Activated CD4-positive, alpha-beta T cell treated with anti-CD3 and anti-CD28 coated beads, Interleukin-2, amount 50 U/mL, for 48 hours (primary cell): ENCODE results near the gene SLC2A4RG.
"Not testable (repeated sequence)": the region's sequence is repeated elsewhere in the genome, so short reads cannot be mapped to it uniquely, and the experiment has no call there.

ENCODE experiments used
- DNase-seq, 2 experiments: peaks; one replicate each; pipeline ENCODE4 v3.0.0-alpha.2; 2020

Gene SLC2A4RG

DNA sequence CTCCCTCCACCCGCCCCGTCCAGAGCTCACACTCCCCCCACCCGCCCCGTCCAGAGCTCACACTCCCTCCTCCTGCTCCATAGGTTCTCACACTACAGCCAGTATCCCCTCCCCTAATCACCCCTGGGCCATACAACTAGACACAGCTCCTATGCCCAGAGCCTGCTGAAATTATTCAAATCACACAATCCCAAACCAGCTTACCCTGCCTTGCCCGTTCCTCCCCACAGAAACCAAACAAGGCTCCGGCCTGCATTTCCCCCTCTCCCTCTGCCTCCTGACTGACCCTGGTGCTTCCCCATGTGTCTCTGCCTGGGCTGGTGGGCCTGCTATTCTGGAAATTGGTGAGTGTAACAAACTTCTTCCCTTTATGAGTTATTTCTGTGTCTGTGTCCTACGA lies 18.6 kb downstream of the SLC2A4RG start:
- DNase-seq, result no peak

GRCh38 chr20:63759377-63759901 lies 19.9 kb downstream of the SLC2A4RG start:
- no peak for DNase-seq

- no peak for DNase-seq
These were observed 25.7 kb downstream of the SLC2A4RG start for GRCh38 chr20:63765082-63765873.

- no peak for DNase-seq
These were observed 26.3 kb downstream of the SLC2A4RG start for GRCh38 chr20:63765902-63766301.

DNA sequence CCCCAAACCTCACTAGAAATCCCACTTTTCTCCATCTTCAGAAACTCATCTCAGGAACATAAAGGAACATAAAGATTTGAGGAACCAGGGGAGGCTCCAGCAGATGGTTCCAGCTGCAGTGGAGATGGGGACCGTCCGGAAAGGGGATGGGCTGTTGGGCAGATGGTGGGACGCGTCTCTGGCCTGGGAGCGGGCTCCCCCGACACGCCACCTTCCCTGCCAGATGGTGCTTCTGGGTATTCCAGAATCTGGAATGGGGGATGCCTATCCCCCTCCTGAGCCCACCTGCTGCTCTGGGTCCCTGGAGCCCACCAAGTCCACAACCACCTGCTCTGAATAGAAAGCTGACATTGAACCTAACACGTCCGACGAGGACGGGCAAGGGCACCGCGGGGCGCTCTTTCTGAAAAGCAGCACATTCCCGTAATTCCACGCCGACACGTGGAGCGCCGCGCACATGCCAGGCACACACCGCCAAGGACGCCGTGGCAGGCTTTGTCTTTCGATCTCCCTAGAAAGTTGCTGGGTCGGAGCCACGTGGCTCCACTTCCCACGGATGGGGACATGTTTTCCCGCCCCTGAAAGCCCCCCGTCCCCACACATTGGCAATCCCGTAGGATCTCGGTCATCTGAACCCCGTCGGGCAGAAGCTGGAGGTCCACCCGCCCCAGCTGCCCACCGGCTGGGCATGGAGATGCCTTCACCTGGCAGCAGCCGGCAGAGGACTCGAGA lies 27.3 kb downstream of the SLC2A4RG start:
- DNase-seq, result no peak

DNA sequence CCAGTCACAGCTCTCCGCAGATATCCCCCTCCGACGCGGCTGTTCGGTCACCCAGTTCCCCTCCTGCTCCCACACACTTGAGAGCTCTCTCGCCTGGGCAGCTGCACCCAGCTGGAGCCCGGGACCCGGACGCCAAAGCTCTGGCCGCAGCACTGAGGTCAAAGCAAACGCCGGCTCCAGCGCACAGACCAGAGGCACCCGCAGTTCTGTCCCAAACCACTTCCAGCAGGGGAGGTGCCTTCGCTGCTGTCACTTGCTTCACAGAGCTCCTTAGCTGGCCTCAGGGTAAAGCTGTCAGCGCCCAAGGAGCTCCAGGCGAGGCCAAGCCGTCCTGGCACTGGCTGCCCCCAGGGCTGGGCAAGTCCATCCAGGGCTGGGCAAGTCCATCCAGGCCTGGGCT lies 27.9 kb downstream of the SLC2A4RG start:
- DNase-seq, result no peak

GRCh38 chr20:63767886-63768285 lies 28.3 kb downstream of the SLC2A4RG start:
- no peak for DNase-seq

- no peak for DNase-seq
These were observed 29.3 kb downstream of the SLC2A4RG start for GRCh38 chr20:63768591-63769515.

GRCh38 chr20:63769891-63770474 lies 30.4 kb downstream of the SLC2A4RG start:
- no peak for DNase-seq

DNA sequence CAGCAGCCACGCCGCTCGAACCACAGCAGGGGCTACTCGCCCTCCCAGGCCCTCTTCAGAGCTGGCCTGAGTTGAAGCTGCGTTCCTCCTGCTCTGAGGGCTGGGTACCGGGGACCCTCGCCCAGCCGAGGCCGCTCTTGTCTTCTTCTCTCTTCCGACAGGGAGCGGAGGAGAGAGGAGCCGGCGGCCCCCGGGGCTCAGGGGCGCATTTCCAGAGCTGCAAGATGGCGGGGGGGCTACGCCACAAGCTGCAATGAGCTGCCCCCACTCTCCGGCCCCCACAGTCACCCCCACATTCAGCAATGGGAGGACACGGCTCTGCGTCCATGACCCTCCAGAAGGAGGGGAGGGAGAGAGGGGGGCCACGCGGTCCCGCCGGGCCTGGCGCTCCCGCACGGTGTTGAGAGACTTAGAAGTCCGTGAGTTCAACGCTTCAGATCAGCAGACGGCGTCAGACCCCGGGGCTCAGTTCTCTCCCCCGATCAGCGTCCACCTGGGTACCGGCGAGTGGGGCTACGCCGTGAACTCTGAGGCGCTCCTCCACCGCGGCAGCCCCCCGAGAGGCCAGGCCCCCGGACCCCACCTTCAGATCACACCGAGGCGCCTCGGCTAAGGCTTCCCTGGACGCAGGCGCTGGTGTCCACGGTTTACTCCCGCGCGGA lies 31.6 kb downstream of the SLC2A4RG start:
- DNase-seq, result no peak

DNA sequence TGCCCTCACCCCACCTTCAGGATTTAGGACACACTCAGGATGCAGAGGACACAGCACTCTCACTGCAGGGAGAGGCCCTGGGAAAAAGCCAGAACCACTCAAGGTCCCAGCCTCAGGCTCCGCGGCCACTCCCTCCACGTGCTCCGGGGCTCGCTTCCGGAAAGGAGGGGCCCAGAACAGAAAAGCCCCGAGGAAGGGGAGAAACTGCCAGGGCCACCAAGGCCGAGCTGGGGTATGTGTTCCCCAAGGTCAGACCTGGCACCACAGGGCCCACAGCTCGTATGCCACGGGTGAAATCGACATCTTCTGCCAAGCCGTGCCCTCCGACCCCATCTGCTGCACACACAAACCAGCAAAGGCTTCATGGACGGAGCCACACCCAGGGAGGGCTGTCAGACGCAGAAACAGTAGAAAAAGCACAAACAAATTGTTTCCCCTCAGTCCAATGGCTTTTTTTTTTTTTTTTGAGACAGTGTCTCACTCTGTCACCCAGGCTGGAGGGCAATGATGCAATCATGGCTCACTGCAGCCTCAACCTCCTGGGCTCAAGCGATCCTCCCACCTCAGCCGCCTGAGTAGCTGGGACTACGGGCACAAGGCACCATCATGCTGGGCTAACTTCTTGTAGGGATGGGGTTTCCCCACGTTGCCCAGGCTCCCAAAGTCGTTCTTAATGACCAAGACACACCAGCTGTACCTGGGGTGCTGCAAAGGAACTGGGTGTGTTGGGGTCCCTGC lies 33.4 kb downstream of the SLC2A4RG start:
- DNase-seq, result no peak

GRCh38 chr20:63773571-63774241 lies 34.1 kb downstream of the SLC2A4RG start:
- no peak for DNase-seq

DNA sequence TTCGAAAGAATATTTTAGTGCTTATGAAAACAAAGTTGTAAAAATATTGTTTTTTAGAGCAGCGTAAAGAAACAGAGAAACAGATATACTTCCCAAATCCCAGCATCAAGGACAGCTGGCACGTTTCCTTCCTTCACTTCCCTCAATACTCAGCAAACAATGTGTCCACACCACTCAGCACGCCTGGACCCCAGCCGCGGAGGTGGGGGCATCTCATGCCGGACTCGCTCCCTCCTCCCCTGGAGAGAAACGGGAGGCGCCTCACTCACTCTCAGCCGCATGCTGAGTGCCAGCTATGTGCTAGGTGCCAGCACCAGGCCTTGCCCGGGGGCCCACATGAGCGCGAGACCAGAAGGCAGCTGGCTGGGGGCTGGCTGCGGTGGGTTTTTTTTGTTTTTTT lies 34.7 kb downstream of the SLC2A4RG start:
- no peak for DNase-seq

DNA sequence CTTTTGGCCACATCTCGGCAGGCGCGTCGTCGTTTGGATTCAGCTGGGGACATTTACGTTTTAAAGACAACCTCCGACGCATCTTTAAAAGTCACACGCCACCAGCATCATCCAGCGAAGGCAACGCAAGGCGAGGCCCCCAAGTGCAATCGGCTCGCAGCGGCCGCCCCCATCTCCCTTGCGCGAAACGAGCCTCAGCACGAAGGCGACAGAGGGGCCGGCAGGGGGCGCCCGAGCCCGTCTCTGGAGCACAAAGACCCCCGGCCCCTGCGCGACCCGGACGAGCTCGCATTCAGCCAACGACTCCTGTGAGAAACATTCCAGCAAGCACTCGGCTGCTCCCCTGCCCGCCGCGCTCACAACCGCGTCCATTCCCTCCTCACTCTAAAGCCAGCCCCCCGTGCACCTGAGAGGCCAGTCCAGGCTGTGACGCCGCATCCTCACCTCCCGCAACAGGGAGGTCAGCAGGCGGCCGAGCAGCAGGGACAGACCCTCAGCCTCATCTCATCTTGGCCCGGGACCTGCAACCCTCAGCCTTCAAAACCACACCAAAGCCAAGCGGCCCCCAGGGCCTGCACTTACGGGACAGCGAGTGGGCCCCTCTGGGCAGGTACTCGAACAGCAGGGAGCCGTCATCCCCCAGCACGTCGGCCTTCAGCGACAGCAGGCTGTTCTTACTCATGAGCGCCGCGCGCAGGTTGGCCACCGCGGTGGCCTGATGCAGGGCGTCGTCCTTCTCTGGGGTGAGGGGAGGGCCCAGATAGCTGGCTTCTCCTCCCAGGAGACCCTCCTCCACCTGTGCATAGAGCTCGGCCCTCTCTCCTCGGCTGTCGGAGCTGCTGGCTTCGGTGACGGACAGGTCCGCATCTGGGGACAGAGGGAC lies 35.8 kb downstream of the SLC2A4RG start:
- peak; percentile 25 to 31 for DNase-seq

- DNase-seq, result not testable (repeated sequence)
These were observed 37.3 kb downstream of the SLC2A4RG start for GRCh38 chr20:63776875-63777274.

DNA sequence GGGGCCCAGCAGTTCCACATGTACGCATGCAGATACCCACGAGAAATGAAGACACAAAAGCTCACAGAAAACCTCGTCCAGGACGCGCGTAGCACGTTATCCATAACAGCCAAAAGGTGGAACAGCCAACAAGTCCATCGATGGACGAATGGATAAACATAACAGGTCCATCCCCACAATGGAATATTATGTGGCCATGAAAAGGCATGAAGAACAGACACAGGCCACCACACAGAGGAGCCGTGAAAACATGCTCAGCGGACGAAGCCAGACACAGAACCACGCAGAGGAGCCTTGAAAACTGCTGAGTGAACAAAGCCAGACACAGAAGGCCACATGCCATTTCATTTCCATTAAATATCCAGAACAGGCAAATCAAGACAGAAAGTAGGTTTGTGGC lies 38.0 kb downstream of the SLC2A4RG start:
- no peak for DNase-seq

DNA sequence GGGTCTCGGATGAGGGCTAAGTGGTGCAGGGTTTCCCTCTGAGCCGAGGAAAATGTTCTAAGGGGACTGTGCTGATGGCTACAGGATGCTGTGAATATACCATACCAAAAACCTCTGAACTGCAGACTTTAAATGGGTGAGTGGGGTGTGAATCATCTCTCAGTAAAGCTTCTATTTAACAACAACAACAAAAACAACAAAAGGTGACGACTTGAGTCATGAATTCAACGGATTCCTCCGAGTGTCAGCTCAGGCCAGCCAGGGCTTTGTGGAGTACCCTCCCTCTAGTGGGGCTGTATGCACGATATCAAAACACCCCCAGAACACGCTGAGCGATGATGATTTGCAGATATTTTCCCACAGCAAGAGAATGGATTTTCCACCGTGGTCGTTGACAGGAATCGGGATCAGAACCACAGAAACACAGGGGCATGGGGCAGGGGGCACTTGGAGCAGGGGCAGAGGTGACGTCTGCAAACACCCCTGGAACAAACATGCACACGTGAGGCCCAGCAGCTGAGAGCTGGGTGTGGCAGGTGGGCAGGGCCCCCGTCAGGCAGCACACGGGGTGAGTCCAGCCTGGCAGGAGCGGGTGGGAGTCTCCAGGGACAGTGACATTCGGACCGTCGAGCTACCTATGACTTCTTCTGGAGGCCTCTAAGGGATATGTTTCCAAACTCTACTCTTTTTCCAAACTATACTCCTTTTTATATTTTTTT lies 38.6 kb downstream of the SLC2A4RG start:
- no peak for DNase-seq

GRCh38 chr20:63778857-63779256 lies 39.3 kb downstream of the SLC2A4RG start:
- no peak for DNase-seq

DNA sequence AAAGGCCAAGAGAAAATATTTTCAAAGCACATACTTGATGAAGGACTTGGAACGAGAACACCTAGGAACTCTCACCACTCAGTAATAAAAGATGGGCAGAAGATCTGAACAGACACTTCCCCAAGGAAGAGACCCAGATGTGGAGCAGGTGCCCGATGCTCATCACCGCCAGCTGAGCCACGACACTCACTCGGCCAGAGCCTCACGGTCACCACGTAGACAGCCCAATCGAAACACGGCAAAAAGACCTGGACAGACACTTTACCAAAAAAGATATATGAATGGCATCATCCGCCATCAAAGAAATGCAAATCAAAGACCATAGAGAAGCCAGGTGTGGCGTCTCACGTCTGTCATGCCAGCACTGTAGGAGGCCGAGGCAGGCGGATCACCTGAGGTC lies 41.6 kb downstream of the SLC2A4RG start:
- DNase-seq, result no peak
